GM18519 (cell line): ENCODE results near the gene PDE2A.

Experiments used
- ATAC-seq: cut with Tn5 transposase; IDR thresholded peaks from one replicate; pipeline ENCODE4 v1.9.1; 2021; ENCODE audit warnings: mild to moderate bottlenecking, moderate library complexity; ENCODE audit not compliant: unreplicated experiment, low FRiP score

PDE2A gene

DNA sequence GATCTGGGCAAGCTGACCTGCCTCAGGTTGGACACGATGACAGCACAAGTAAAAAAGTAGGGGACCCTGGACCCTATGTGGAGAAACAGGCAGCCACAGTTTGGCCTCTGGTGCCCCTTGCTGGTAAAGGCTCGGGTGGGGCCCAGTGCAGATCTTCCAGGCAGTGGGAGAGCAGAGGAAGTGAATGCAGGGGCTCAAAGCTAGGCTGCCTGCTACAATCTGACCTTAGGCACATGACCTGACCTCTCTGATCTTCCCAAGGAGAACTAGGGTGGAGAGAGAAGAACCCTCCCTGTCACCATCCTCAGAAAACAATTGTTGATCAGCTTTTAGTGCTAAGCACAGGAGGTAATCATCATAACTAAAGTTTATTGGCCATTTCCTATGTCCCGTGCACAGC, 76.5 kb downstream of the PDE2A start:
- no peak for ATAC-seq

DNA sequence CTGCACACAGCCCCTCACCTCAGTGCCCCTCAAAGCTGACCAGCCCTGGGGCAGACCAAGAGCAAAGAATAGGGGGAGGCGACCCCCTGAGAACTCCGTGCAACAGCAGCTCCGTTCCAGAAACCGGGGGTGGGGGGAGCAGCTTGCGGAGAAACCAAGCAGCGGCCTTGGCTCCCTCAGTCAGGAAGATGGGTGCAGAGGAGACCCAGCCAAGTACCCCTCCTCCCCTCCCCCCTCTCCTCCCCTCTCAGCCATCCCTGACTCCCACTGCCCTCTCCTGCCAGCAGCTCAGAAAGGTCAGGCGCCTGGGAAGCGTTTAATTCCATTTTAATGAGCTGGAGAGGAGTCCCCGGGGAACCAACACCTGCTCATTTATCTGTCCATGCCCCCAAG, 78.9 kb downstream of the PDE2A start:
- ATAC-seq, result no peak

DNA sequence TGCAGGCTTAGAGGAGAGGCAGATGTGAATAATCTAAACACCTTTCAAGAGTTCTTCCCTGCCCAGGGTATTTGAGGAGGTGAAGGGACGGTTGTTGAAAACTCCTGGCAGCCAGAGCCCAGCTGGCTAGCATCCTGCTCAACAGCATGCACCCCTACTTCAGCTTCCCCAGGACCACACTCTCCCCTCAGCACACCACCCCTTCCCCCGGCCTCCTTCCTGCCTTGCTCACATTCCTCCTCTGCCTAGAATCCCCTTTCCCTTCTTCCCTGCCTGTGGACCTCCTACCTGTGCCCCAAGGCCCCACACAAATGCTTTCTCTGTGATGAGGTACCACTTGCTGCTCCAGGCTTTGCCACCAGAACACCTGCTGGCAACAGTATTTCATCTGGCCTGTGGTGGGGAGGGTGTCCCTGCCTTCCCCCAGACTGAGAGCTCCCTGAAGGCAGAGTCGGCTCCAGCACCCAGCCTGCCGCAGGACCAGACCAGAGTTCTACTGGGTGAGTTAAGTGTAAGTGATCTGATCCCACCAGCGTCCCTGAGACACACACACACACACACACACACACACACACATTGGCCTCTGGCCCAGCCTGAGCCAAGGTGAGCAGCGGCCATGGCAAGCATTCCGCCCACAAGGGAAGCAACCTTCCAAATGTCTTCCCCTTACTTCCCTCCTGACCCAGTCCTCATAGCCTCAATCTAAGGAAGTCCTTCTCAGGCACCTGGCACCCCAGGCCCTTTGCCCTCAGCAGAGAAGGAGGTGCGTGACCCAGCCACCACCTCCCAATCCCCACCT, 79.5 kb downstream of the PDE2A start:
- no peak for ATAC-seq

- ATAC-seq, result no peak
Observed at GRCh38 chr11:72592698-72593495, 81.3 kb downstream of the PDE2A start.

DNA sequence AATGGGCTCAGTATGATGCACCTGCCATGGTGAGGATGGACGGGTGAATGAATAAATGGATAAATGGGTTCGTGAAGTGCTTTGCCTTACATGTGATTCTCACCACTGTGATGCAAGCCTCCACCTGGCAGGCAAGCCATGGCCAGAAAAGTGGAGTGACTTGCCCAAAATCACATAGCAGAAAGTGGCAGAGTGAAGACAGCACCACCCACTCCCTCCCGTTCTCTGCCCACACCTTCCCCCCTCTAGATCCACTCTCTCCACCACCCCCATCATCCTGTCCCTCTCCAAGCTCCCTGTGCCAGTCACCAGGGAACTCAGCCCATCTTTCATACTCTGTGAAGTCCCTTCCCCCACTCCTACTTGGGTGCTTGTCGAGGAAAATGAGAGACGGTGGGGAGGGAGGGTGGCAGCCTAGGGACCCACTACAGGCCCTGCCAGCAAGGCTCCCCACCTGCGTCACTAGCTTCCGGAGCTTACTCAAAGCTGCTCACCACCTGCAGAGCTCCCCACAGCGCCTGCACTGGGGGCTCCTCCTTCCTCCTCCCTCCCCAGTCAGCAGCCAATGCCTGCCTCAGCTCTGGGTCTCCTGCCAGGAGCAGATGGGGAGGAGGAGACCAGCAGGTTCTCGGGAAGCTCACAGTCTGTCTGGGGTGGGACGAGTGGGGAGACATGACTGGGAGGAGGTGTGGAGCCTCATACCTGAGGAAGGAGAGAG, 82.3 kb downstream of the PDE2A start:
- ATAC-seq, result no peak

DNA sequence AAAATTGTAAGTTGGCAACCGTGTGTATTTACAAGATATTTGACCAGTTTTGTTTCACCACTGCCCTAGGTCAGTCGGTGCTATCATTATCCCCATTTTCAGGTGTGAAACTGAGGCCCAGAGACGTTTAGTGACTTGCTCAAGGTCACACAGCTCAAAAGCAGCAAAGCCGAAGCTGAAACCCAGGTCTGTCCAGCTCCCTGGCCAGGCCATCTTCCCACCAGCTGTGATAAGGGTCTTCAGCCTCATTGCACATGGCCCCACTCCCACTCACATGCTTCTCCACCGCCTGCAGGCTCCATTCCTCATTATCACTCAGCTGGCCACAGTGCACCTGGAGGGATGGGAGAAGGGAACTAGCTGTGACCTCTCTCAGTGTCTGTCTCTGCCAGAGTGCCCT, 83.2 kb downstream of the PDE2A start:
- no peak for ATAC-seq

DNA sequence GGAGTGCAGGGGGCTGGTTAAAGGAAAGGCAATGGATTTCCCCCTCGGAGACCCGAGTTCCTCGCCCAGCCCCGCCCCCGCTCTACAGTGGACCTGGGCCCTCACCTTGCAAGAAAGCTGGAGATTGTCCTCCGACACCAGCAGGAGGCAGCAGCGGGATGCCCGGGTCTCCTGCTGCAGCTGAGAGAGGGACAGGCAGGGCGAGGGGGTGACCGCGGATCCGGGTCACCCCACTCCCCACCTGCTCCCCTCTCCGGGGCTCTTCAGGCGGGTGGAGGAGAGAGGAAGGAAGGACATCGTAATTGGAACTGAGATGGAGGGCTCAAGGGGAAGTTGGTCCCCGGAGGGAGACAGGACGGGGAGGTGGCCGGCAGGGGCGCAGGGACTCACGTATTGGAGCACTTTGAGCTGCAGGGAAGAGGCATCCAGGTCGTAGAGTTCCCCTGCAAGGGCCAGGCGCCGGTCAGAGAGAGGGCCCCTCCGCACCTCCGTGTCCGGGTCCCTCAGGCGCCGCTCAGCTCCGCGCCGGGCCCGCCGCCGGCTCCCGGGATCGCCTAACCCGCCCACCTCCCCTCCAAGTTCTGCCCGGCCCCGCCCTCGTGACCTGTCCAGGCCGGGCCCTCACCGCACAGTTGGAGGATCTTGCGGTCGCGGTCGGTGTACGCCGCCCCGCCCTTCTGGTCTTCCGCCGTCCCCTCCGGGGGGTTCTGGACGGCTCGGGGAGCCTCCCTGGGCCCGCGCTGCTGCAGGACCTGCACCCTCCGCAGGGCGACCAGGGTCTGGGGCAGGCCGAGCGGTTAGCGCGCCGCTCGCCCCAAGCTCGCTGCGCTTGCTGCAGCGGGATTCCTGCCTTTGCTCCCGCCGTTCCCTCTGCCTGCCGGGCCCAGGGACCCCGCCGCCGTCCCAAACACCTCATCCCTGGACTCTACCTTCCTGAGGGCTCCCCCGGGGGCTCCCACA, 84.1 kb downstream of the PDE2A start:
- no peak for ATAC-seq

DNA sequence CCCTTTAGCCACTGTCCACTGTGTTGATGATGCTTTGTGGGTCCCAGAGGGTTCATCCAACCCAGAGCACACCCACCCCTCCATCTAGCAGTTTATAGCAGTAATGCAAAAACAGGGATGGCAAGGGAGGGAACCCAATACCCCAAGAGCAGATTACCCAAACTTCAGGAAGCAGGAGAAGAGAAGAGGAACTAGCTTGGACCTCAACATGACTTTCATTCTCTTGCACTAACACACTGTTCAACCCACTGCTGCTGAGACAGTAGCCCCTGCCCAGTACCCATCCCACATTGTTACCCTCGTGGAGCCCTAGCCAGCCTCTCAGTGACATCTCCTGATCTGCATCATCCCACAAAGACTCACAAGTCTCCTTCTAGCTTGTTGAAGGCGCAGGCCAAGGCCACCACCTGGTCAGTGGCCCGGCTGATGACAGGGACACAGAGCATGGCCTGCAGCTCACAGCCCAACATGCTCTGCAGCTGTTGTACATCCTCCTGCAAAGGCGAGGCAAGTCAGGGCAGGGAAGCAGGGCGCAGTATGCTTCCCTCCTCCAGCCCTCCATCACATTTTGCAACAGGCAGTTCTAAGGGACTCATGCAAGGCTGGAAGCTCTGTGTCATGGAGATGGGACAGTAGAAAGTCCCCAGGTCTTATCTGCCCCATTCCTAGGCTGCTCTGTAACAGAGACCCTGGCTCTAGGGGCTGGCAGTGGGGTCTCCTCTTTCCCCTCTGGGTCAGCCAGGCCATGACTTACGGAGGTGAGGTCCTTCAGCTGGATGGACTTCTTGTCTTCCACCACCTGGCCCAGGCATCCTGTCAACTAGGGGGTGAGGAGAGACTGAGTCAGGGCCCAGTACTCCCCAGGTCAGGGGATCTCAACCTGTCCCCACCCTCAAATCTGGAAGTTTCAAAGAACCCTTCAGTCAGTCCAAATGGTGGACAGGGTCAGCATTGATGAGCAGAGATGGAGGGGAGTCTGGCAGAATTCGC, 85.5 kb downstream of the PDE2A start:
- no peak for ATAC-seq

GRCh38 chr11:72587696-72588095, 86.5 kb downstream of the PDE2A start:
- no peak for ATAC-seq

DNA sequence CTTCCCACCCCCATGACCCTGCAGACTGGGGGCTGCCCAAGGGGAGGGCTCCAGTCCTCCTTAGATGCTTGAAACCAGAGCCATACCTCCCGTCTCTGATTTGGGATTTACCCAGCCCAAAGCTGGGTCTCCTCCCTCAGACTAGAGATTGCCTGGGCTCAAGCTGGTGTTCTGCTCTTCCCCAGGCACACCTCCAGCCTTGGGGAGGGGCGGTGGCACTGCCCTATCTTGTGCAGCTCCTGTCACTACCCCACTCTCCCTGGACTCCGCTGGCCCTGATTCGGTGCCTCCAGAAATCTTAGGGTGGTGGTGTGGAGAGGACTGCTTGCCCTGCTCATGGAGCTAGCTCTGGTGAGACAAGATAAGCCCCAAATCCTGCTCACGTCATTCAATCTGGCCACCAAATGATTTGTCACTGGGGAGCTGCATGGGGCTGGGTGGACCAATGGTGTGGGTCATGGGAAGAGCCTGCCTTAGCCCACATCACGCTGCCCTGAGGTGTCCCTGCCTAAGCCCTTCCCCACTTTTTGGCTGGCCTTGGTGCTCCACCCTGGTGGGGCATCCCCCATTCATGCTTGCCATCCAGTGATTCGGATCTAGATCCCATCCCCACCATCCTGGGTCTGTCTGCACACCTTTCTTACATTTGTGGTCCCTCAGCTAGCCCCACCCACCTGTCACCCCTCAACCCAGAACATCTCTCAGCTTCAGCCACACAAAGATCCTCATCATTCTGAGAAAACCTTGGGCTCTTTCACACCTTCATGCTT, 87.7 kb downstream of the PDE2A start:
- ATAC-seq, result no peak

DNA sequence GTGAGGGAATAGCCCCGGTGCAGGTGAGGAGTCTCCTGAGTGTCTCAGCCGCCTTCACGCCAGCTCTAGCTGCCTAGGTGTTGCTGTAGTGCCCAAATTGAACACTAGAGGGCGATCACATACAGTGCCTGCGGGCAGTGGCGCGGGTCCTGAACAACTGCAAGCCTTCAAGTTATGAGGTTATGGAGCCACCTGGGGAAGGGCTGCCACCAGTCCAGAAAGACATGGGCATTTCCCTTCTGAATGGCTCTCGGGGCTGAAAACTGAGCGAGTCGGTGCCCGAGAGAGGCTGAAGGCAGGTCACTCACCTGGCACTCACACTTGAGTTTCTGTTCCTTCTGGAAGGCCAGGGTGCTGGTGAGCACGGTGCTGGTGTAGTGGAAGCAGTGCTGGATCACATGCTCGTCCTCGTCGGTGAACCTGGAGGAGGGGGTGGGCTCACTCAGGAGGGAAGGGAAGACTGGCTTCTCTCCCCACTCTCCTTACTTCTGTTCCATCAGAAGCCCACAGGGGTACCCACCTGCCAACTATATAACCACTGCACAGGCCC, 88.4 kb downstream of the PDE2A start:
- ATAC-seq, result no peak

GRCh38 chr11:72584939-72585597, 89.2 kb downstream of the PDE2A start:
- no peak for ATAC-seq

DNA sequence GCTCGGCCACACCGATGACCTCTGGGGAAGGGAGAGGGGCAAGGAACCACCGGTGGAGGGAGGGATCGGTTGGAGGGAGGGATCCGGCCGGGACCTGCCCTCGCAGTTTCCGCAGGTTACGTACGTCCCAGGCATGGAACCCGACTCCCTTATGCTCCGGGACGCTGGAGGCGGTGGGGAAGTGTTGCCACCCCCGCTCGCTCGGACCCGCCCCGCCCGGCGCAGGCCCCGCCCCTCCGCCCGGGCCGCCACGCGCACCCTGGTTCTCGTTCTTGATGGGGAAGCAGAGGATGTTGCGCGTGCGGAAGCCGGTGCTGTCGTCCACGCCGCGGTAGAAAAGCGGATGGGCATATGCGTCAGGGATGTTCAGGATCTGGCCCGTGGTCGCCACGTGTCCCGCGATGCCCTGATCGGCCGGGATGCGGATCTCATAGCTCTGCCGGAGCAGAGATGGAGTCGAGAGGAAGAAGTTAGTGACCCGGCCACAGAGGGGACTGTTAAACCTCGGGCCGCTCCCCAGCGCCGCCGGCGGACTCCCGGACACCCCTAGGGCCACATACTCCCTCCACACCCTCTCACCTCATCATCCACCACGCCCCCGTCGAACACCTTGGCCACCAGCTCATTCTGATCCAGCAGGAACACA, 89.8 kb downstream of the PDE2A start:
- no peak for ATAC-seq

DNA sequence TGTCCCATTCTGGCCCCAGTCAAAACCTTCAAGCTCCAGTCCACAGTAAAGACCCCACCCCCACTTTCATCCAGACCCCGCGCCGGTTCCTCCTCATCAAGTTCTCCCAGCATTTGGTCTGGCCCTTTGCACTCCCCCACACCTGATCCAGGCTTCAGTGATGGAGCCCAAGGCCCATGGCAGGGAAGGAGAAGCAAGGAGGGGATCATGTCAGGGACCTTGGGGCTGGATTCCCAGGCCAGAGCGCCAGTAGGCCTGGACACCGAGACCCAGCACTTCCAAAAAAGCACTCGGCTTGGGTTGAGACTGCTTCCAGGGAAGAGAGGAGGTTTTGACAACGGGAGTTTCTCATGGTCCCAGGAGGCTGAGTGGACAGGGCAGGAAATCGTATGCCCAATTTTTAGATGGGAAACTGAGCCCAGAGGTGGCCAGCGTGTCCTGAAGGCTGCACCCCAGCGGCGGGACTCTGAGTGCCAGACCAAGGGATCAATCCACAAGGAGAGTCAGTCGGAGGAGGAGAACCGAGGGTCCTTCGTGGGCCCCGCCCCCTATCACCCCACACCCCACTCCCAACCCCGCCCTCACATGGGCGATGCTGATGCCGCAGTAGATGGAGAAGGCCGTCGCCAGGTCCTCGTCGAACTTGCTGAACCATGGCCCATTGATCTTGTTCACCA, 90.5 kb downstream of the PDE2A start:
- ATAC-seq, result no peak

DNA sequence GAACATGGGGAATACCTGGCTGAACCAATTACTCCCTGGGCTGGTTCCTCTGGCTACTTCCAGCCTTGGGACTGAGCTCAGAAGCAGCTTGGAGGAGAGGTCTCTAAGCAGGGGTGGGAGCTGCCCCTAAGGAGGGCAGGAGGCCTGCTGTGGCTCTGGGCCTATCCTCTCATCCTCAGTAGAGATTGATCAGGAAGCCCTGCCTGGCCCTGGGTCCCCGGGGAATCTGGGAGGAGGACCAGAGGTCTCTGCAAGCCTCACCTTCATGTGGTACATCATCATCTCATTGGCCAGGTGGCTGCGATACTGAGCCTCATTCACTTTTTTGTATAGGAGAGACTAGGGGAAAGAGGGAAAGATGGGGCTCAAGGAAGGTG, 91.1 kb downstream of the PDE2A start:
- ATAC-seq, result no peak
